OCI-M2 (cell line): ENCODE measurements around the gene GREB1.

ENCODE experiments used
- DNase-seq: peaks from one replicate; lab custom pipeline; 2025; ENCODE audit not compliant: unreplicated experiment; lab: John Stamatoyannopoulos, UW

The GREB1 gene, protein sequence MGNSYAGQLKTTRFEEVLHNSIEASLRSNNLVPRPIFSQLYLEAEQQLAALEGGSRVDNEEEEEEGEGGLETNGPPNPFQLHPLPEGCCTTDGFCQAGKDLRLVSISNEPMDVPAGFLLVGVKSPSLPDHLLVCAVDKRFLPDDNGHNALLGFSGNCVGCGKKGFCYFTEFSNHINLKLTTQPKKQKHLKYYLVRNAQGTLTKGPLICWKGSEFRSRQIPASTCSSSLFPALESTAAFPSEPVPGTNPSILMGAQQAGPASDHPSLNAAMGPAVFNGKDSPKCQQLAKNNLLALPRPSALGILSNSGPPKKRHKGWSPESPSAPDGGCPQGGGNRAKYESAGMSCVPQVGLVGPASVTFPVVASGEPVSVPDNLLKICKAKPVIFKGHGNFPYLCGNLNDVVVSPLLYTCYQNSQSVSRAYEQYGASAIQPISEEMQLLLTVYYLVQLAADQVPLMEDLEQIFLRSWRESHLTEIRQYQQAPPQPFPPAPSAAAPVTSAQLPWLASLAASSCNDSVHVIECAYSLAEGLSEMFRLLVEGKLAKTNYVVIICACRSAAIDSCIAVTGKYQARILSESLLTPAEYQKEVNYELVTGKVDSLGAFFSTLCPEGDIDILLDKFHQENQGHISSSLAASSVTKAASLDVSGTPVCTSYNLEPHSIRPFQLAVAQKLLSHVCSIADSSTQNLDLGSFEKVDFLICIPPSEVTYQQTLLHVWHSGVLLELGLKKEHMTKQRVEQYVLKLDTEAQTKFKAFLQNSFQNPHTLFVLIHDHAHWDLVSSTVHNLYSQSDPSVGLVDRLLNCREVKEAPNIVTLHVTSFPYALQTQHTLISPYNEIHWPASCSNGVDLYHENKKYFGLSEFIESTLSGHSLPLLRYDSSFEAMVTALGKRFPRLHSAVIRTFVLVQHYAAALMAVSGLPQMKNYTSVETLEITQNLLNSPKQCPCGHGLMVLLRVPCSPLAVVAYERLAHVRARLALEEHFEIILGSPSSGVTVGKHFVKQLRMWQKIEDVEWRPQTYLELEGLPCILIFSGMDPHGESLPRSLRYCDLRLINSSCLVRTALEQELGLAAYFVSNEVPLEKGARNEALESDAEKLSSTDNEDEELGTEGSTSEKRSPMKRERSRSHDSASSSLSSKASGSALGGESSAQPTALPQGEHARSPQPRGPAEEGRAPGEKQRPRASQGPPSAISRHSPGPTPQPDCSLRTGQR (N-terminal part only)

GRCh38 chr2:11533278-11534070 is at the start of gene GREB1:
Gene GREB1, plus strand, starts transcription at chr2:11534045. Its CDS starts 22,570 bp downstream, at chr2:11556615.
- no peak for DNase-seq

DNA sequence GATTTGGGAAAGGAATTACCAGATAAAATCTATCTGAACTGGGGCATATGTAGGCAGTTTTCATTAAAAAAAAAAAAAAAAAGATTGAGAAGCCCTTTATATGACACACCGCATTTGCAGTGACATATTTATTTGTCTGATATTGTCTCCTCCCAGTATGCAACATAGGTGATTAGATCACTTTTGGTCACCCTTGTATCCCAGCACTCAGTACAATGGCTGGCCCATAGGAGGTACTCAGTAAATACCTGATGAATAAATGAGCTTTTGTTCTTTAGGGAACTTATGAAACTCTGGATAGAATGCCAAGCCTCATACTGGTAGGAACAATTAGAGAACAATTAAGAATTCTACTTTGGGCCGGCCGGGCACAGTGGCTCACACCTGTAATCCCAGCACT is 45.0 kb upstream of the GREB1 start:
- no peak for DNase-seq

DNA sequence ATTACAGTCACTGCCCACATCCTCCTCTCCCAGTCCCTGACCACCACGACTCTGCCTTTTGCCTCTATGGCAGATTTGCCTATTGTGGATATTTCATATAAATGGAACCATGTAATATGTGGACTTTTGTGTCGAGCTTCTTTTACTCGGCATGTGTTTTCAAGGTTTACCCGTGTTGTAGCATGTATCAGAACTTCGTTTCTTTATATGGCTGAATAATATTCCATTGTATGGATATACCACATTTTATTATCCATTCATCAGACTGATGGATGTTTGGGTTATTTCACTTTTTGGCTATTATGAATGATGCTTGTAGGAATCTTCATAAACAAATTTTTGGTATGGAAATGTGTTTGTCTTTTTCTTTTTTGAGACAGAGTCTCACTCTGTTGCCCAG is 43.7 kb upstream of the GREB1 start:
- DNase-seq, result no peak

- DNase-seq, result no peak
Measured at GRCh38 chr2:11491348-11491933, 42.4 kb upstream of the GREB1 start.

GRCh38 chr2:11492244-11492643 is 41.6 kb upstream of the GREB1 start:
- DNase-seq, result no peak

DNA sequence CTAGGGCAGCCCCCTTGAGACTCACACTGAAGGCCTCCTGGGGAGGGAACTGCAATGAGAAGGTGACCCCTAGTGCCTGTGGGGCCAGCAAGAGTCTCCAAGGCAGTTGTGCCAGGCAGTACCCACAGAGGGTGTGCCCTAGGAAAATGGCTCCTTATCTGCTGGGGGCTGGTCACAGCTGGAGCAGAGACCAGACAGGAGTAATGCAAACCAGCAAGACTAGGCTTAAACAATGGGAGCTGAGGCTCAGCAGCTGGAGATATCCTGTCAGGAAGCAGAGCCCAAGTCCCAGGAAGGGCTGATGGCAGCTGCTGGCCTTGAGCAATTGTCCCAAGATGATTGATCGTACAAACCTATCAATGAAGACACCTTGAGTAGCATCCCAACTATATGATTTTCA is 41.1 kb upstream of the GREB1 start:
- no peak for DNase-seq

DNA sequence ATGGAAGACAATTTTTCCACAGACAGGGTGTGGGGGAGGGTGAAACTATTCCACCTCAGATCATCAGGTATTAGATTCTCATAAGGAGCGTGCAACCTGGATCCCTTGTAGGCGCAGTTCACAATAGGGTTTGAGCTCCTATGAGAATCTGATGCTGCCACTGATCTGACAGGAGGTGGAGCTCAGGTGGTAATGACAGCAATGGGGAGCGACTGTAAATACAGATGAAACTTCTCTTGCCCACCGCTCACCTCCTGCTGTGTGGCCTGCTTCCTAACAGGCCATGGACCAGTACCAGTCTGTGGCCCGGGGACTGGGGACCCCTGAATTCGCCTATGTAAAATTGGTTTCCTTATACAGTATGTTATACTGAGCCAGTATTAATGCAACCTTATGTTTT is 40.6 kb upstream of the GREB1 start:
- DNase-seq, result no peak

- DNase-seq, result no peak
Measured at GRCh38 chr2:11494310-11494709, 39.5 kb upstream of the GREB1 start.

DNA sequence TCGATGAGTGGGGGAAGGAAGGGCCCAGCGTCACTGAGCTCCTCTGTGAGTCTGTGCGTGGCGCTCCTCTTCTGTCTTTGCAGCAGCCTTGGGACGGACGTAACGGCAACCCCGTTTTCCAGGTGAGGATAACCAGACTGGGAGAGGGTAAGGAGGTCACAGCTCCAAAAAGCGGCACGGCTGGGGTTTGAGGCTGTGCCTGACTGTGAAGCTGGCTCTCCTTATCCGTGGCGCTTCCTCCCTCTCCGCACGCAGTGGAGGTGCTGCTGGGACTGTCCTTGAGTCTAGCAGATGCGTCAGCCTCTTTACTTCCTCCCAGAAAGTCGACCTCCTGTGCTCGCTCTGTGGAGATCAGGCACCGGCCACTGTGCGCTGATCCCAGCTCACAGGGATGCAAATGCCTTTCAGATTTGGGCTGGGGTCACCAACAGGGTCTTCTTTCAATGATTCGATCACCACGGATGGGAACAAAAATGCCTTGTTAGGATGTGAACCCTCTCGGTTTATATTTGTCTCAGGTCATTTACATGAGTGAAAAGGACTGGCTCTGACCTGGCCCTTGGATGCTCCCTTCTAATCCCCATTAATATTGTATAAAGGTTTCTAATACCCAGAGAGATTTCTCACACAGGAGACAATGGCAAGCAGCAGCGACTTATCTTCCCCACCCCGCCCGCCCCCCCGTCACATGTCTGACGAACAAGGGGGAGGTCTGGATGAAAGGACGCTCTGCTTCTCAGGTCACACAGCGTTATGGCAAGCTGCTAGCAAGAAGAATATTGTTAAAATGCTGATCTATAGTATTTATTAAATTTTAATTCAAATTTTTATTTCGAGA is 37.8 kb upstream of the GREB1 start:
- no peak for DNase-seq

DNA sequence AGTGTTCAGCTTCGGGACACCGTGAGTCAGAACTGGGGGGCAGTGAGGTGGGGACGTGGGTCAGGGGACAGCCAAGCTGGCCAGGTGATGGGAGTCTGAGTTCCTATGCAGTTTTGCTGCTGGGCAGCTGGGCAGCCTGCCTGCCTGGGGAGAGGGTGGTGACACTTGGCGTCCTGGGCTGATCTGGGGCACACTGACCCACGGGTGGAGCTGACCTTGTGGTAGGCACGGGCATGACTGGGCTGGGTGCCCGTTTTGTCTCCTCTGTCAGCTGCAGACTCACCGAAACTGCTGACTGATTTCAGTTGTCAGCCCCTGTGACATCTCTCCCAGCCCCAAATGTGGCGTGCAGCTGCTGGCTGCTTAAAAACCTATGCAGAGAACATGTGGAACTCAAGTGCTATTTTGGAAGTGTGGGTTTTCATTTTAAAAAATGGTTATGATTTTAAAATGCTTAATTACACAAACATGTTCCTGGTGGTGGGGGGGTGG is 35.3 kb upstream of the GREB1 start:
- no peak for DNase-seq

DNA sequence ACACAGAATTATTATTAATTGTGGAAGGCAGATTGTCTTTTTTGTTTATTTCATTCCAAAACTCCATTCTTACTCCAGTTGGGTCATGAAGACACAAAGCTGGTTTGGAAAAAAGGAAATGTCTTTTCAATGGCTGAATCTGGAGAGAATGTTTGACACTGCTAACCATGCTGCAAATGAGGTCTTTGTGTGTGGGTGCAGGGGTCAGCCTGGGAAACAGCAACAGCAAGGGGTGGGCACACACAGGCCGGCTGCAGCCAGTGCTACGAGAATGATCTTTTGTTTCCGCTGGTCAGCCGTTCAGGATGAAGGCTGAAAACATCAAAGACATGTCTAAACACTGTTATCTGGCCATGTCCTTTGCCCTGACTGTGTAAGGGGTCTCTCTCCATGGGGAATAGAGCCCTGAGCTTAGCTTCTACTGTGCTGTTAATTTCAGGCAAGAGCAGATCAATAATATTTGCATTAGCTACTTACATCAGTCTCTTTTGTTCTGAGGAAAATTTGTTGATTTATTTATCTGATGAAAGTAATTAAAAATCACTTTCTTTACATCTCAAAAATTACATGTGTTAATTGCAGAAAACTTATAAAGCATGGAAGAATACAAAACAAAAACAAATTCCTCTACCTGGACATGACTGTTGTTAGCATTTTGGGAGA is 34.6 kb upstream of the GREB1 start:
- DNase-seq, result no peak

- DNase-seq, result no peak
Measured at GRCh38 chr2:11500702-11501303, 33.0 kb upstream of the GREB1 start.

DNA sequence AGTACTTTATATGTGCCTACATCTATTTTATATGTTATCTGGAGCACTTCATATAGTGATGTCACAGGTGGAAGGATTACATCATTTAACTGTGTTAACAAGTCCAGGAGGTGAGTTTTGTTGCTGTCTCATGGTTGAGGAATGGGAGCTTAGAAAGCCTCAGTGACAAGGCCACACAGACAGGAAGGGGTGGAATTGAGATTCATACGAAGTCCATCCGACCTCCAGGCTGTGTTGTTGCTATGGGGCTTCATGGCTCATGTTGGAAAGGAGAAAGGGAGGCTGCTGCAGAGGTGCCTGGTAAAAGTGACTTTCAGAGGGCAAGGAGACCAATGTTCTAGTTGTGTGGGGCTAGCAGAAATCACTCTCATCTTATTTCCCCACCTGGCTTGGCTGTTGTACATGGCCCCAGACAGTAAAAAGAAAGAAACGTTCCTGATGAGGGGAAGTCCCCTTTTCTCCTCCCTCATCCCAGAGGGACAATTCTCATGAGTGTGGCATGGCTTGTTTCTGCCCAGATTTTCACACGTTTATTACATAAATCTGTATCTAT is 31.0 kb upstream of the GREB1 start:
- no peak for DNase-seq

- no peak for DNase-seq
Measured at GRCh38 chr2:11503354-11503927, 30.4 kb upstream of the GREB1 start.

DNA sequence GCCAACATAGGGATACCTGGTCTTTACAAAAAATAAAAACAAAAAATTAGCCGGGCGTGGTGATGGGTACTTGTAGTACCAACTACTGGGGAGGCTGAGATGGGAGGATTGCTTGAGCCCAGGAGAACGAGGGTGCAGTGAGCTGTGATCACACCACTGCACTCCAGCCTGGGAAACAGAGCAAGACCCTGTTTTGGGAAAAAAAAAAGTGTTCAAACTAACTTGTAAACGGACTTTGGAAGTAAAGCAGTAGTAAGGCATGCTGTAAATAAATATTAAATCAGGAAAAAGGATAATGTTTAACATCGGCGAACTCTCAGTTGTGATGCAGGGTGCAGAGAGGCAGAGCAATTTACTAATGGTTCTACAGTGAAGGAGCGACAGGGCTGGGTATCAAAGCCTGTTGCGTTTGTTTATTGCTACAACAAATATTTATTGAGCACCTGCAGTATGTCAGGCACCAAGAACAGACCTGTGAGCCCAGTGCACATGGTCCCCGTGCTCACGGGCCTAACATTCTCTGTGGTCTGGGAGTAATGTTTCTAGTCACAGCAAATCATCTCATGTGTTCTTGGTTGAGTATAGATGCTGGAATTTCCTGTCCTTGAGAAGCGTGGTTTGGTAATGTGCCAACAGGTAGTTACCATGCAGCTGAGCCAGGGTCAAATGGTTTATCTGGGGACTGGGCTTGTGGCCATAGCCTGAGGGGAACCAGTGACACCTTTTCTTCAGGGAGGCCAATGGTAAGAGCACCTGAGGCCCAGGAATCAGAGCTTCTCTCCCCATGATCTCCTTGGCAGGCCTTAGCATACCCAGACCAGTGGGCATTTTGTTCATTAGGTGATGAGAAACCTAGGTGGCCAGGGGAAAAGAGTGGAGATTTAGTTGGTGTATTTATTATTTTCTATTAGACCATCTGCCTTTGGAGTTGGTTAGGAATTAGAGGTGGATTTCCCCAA is 27.9 kb upstream of the GREB1 start:
- no peak for DNase-seq

DNA sequence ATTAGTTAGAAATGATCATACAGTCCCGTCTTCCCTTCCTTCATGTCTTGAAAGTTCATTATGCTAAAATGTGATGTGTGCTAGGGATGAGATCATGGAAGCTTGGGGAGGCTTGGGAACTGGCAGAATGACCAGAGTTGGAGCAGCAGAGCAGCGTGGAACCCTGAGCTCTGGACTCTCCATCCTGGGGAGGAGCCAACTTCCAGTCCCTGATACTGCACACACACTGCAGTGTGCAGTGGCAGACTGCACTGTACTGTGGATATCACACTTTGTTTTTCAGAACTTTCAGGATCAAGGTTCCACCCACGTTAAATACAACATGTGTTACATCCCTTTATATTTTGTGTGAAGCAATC is 27.3 kb upstream of the GREB1 start:
- DNase-seq, result no peak

- no peak for DNase-seq
Measured at GRCh38 chr2:11507517-11507916, 26.3 kb upstream of the GREB1 start.
